Hepatocyte (in vitro differentiated cells): ENCODE data around the gene SLC35F6.

Source experiments
- EZH2 ChIP-seq: fragments of 200-600 bp; sonication (generic); IDR thresholded peaks from 2 replicates; pipeline ENCODE4 v1.6.1; 2016; ENCODE audit warnings: antibody characterized with exemption, mild to moderate bottlenecking, borderline replicate concordance
- EZH2phosphoT487 ChIP-seq: fragments of 200-600 bp; sonication (generic); IDR thresholded peaks from one replicate; pipeline ENCODE4 v1.6.1; 2018; ENCODE audit warnings: antibody characterized with exemption, mild to moderate bottlenecking, low read depth, moderate library complexity; ENCODE audit not compliant: unreplicated experiment, severe bottlenecking
- TF ChIP-seq, protein P1 (sequence below): fragments of 200-600 bp; sonication (generic); IDR thresholded peaks from 2 replicates; pipeline ENCODE4 v1.5.1; 2016; ENCODE audit warnings: antibody characterized with exemption, mild to moderate bottlenecking; ENCODE audit not compliant: poor library complexity

DNA sequence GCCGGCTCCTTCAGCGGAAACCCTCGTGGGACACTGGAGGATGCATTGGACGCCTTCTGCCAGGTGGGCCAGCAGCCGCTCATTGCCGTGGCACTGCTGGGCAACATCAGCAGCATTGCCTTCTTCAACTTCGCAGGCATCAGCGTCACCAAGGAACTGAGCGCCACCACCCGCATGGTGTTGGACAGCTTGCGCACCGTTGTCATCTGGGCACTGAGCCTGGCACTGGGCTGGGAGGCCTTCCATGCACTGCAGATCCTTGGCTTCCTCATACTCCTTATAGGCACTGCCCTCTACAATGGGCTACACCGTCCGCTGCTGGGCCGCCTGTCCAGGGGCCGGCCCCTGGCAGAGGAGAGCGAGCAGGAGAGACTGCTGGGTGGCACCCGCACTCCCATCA is 14.0 kb downstream of the SLC35F6 start:
- TF ChIP-seq, protein P1, sequence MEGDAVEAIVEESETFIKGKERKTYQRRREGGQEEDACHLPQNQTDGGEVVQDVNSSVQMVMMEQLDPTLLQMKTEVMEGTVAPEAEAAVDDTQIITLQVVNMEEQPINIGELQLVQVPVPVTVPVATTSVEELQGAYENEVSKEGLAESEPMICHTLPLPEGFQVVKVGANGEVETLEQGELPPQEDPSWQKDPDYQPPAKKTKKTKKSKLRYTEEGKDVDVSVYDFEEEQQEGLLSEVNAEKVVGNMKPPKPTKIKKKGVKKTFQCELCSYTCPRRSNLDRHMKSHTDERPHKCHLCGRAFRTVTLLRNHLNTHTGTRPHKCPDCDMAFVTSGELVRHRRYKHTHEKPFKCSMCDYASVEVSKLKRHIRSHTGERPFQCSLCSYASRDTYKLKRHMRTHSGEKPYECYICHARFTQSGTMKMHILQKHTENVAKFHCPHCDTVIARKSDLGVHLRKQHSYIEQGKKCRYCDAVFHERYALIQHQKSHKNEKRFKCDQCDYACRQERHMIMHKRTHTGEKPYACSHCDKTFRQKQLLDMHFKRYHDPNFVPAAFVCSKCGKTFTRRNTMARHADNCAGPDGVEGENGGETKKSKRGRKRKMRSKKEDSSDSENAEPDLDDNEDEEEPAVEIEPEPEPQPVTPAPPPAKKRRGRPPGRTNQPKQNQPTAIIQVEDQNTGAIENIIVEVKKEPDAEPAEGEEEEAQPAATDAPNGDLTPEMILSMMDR: no peak
- TF ChIP-seq EZH2phosphoT487 (no peak), EZH2 (no peak)
